ENCODE data around the gene SCNN1A.

The SCNN1A gene

GRCh38 chr12:6329703-6330064 lies 45.7 kb downstream of the SCNN1A start:
- Histone ChIP-seq H3K9ac (ENCODE audit: low read length) (no peak overlapping the region), H3F3A (ENCODE audit: insufficient read depth) (no peaks in the 10 kb centered on the region), H3K27me3 (ENCODE audit: low read length) (no peaks in the 10 kb centered on the region), H2AFZ (ENCODE audit: low read depth, low read length, severe bottlenecking) (no peak overlapping the region), H3K36me3 (ENCODE audit: low read length) (no peaks in the 10 kb centered on the region), H3K27ac (ENCODE audit: low read depth, low read length) (no peak overlapping the region), H4K20me1 (ENCODE audit: low read depth, low read length) (no peaks in the 10 kb centered on the region), H3K79me2 (ENCODE audit: insufficient read depth, low read length) (no peaks in the 10 kb centered on the region), H3K4me3 (ENCODE audit: insufficient read depth, low read length, poor library complexity, severe bottlenecking) (no peak overlapping the region), H3K9me3 (ENCODE audit: insufficient read depth, low read length) (no peaks in the 10 kb centered on the region), H3K9me2 (replicated peaks; ENCODE audit: insufficient read depth, low read length) (no peaks in the 10 kb centered on the region), H3K4me2 (ENCODE audit: low read depth, low read length, poor library complexity, severe bottlenecking) (no peak overlapping the region)
- TF ChIP-seq EZH2phosphoT487 (conservative IDR thresholded peaks at IDR 0.05; ENCODE audit: low read length) (no peak), CTCF (IDR thresholded peaks at IDR 0.05; ENCODE audit: insufficient read depth, low read length, poor library complexity, severe bottlenecking) (no peak)

GRCh38 chr12:6328945-6329702 lies 46.2 kb downstream of the SCNN1A start:
- H3K79me2 ChIP-seq (ENCODE audit: insufficient read depth, low read length), result no peaks in the 10 kb centered on the region
- H4K20me1 ChIP-seq (ENCODE audit: low read depth, low read length), result no peaks in the 10 kb centered on the region
- TF ChIP-seq EZH2phosphoT487 (conservative IDR thresholded peaks at IDR 0.05; ENCODE audit: low read length) (no peak), CTCF (IDR thresholded peaks at IDR 0.05; ENCODE audit: insufficient read depth, low read length, poor library complexity, severe bottlenecking) (no peak)
- H3K27me3 ChIP-seq (ENCODE audit: low read length), result no peaks in the 10 kb centered on the region
- no peak overlapping the region for H2AFZ ChIP-seq (ENCODE audit: low read depth, low read length, severe bottlenecking)
- no peak overlapping the region for H3K9ac ChIP-seq (ENCODE audit: low read length)
- H3K4me3 ChIP-seq (ENCODE audit: insufficient read depth, low read length, poor library complexity, severe bottlenecking), result no peak overlapping the region
- H3K4me2 ChIP-seq (ENCODE audit: low read depth, low read length, poor library complexity, severe bottlenecking), result no peak overlapping the region
- H3K36me3 ChIP-seq (ENCODE audit: low read length), result no peaks in the 10 kb centered on the region
- no peaks in the 10 kb centered on the region for H3K9me2 ChIP-seq (replicated peaks; ENCODE audit: insufficient read depth, low read length)
- no peaks in the 10 kb centered on the region for H3K9me3 ChIP-seq (ENCODE audit: insufficient read depth, low read length)
- H3K27ac ChIP-seq (ENCODE audit: low read depth, low read length), result no peak overlapping the region
- H3F3A ChIP-seq (ENCODE audit: insufficient read depth), result no peaks in the 10 kb centered on the region

GRCh38 chr12:6328045-6328779 lies 47.2 kb downstream of the SCNN1A start:
- H3K4me2 ChIP-seq (ENCODE audit: low read depth, low read length, poor library complexity, severe bottlenecking), result no peak overlapping the region
- H3K9ac ChIP-seq (ENCODE audit: low read length), result no peak overlapping the region
- no peaks in the 10 kb centered on the region for H3K27me3 ChIP-seq (ENCODE audit: low read length)
- H3F3A ChIP-seq (ENCODE audit: insufficient read depth), result 0 out of 2 replicates have a peak, but pooled peaks cover 2% of the 10 kb centered on the region
- no peaks in the 10 kb centered on the region for H4K20me1 ChIP-seq (ENCODE audit: low read depth, low read length)
- H3K9me2 ChIP-seq (replicated peaks; ENCODE audit: insufficient read depth, low read length), result no peaks in the 10 kb centered on the region
- H3K79me2 ChIP-seq (ENCODE audit: insufficient read depth, low read length), result no peaks in the 10 kb centered on the region
- no peak overlapping the region for H2AFZ ChIP-seq (ENCODE audit: low read depth, low read length, severe bottlenecking)
- H3K9me3 ChIP-seq (ENCODE audit: insufficient read depth, low read length), result no peaks in the 10 kb centered on the region
- no peaks in the 10 kb centered on the region for H3K36me3 ChIP-seq (ENCODE audit: low read length)
- no peak overlapping the region for H3K27ac ChIP-seq (ENCODE audit: low read depth, low read length)
- no peak for TF ChIP-seq CTCF (IDR thresholded peaks at IDR 0.05; ENCODE audit: insufficient read depth, low read length, poor library complexity, severe bottlenecking)
- no peak for TF ChIP-seq EZH2phosphoT487 (conservative IDR thresholded peaks at IDR 0.05; ENCODE audit: low read length)
- no peak overlapping the region for H3K4me3 ChIP-seq (ENCODE audit: insufficient read depth, low read length, poor library complexity, severe bottlenecking)
